ENCODE results near the gene KANSL1.
A peak's percentile ranks its signal among the peaks of the same experiment; 100 is the strongest.
"Not testable (repeated sequence)": the region's sequence is repeated elsewhere in the genome, so short reads cannot be mapped to it uniquely, and the experiment has no call there.

The KANSL1 gene

GRCh38 chr17:46191322-46192188 lies 1.7 kb downstream of the KANSL1 start:
- TF ChIP-seq, protein P1, sequence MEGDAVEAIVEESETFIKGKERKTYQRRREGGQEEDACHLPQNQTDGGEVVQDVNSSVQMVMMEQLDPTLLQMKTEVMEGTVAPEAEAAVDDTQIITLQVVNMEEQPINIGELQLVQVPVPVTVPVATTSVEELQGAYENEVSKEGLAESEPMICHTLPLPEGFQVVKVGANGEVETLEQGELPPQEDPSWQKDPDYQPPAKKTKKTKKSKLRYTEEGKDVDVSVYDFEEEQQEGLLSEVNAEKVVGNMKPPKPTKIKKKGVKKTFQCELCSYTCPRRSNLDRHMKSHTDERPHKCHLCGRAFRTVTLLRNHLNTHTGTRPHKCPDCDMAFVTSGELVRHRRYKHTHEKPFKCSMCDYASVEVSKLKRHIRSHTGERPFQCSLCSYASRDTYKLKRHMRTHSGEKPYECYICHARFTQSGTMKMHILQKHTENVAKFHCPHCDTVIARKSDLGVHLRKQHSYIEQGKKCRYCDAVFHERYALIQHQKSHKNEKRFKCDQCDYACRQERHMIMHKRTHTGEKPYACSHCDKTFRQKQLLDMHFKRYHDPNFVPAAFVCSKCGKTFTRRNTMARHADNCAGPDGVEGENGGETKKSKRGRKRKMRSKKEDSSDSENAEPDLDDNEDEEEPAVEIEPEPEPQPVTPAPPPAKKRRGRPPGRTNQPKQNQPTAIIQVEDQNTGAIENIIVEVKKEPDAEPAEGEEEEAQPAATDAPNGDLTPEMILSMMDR (IDR thresholded peaks at IDR 0.05; ENCODE audit: low read depth, low read length, missing control alignments), result no peak
- no peak for DNase-seq (ENCODE audit: extremely low read depth, low read depth)
- H3K4me3 ChIP-seq (replicated peaks; ENCODE audit: low read depth, low read length), result peak overlapping the region; percentile 92

- H3K4me3 ChIP-seq (replicated peaks; ENCODE audit: low read depth, low read length), result peak overlapping the region; percentile 92; the same call in 1 of the 2 replicates
- DNase-seq (ENCODE audit: extremely low read depth, low read depth), result no peak
These were observed 2.5 kb downstream of the KANSL1 start for GRCh38 chr17:46190763-46191162.

DNA sequence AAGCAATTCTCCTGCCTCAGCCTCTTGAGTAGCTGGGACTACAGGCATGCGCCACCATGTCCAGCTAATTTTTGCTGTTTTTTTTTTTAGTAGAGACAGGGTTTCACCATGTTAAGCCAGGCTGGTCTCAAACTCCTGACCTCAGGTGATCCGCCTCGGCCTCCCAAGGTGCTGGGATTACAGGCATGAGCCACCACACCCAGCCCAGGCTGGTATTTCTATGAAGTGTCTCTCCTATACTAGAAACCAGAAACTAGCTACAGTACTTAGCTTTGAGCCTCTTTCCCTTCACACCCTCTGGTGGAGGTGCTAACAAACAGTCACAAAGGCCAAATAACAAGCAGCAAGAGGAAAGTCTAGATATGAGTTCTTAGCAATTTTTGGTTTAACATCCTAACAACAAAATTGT lies 6.4 kb downstream of the KANSL1 start:
- TF ChIP-seq, protein P1 (IDR thresholded peaks at IDR 0.05; ENCODE audit: low read depth, low read length, missing control alignments), result peak; percentile 3
- H3K4me3 ChIP-seq (replicated peaks; ENCODE audit: low read depth, low read length); DNase-seq (ENCODE audit: extremely low read depth, low read depth): not testable (repeated sequence)

More at GRCh38 chr17:46190763-46191162, 2.5 kb downstream of the KANSL1 start:
- TF ChIP-seq, protein P1 (IDR thresholded peaks at IDR 0.05; ENCODE audit: low read depth, low read length, missing control alignments), result no peak

GRCh38 chr17:46184696-46185095 lies 8.5 kb downstream of the KANSL1 start:
- no peak overlapping the region for H3K4me3 ChIP-seq (replicated peaks; ENCODE audit: low read depth, low read length)
- DNase-seq (ENCODE audit: extremely low read depth, low read depth), result no peak
- TF ChIP-seq, protein P1 (IDR thresholded peaks at IDR 0.05; ENCODE audit: low read depth, low read length, missing control alignments), result no peak

GRCh38 chr17:46183383-46183782 lies 9.8 kb downstream of the KANSL1 start:
- H3K4me3 ChIP-seq (replicated peaks; ENCODE audit: low read depth, low read length); DNase-seq (ENCODE audit: extremely low read depth, low read depth): not testable (repeated sequence)

DNA sequence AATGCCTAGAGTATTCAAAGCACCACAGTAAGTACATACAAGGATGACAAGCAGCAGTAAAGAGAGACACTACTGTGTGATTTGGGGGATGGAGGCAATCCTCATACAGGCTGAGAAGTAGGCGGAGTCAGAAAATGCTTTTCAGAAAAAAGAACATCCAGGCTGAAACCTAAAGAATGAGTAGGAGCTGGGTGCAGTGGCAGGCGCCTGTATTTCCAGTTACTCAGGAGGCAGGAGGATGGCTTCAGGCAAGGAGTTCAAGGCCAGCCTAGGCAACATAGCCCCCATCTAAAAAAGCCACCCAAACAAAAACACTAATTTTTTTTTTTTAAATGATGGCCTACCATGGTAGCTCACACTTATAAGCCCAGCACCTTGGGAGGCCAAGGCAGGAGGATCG lies 10.3 kb downstream of the KANSL1 start:
- TF ChIP-seq, protein P1 (IDR thresholded peaks at IDR 0.05; ENCODE audit: low read depth, low read length, missing control alignments), result no peak
- DNase-seq (ENCODE audit: extremely low read depth, low read depth), result no peak
- H3K4me3 ChIP-seq (replicated peaks; ENCODE audit: low read depth, low read length), result no peak overlapping the region

- no peak for DNase-seq (ENCODE audit: extremely low read depth, low read depth)
- no peak overlapping the region for H3K4me3 ChIP-seq (replicated peaks; ENCODE audit: low read depth, low read length)
- TF ChIP-seq, protein P1 (IDR thresholded peaks at IDR 0.05; ENCODE audit: low read depth, low read length, missing control alignments), result no peak
These were observed 11.3 kb downstream of the KANSL1 start for GRCh38 chr17:46181940-46182339.

GRCh38 chr17:46181316-46181715 lies 11.9 kb downstream of the KANSL1 start:
- not testable (repeated sequence) for H3K4me3 ChIP-seq (replicated peaks; ENCODE audit: low read depth, low read length); DNase-seq (ENCODE audit: extremely low read depth, low read depth)
